GM20000 (cell line): ENCODE results near the gene AQP5.
"Not testable (repeated sequence)": the region's sequence is repeated elsewhere in the genome, so short reads cannot be mapped to it uniquely, and the experiment has no call there.

Experiments
- DNase-seq: peaks from one replicate; pipeline ENCODE4 v3.0.0; 2012; ENCODE audit warnings: low spot score
- TF ChIP-seq, protein P1 (sequence below): IDR thresholded peaks from 2 replicates; pipeline ENCODE4 v1.5.1; 2012; ENCODE audit warnings: mild to moderate bottlenecking, control low read depth; ENCODE audit errors: extremely low read depth, missing control alignments

Gene AQP5

DNA sequence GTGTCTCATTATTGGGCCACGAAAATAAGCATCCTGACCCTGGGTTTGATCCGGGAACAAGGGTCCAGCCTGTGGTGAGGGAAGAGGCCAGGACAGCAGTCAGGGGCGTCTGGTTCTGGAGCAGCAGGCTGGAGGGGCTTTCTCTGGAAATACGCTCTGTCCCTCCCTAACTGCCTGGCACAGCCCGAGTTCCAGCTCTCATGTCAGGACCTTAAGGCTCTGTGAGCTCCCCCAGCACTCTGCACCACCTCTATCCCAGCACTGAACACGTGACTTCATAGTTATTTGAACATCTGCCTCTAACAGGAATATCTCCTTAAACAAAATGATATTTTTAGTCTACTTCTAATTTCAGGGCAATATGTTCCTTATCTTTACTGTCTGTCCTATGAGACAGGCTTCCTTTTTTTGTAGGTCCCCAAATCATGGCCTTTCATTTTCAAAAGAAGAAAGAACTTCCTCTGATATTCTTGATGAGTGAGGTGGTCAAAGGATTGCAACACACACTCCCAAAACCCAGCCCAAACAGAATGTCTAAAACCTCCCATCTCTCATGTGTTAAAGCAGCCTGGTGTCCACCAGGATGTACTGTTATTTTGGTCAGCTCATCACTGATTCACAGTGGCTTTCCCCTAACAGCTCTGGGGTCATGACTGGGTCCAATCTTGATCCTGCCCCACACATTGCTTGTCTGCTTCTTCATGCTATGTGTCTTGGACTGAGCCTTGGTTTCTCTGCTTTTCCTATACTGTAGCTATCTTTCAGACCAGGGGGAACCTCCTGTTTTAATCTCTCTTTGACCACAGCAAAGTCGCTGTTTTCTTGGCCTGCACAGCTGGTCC, 20.8 kb downstream of the AQP5 start:
- no peak for DNase-seq
- TF ChIP-seq, protein P1, sequence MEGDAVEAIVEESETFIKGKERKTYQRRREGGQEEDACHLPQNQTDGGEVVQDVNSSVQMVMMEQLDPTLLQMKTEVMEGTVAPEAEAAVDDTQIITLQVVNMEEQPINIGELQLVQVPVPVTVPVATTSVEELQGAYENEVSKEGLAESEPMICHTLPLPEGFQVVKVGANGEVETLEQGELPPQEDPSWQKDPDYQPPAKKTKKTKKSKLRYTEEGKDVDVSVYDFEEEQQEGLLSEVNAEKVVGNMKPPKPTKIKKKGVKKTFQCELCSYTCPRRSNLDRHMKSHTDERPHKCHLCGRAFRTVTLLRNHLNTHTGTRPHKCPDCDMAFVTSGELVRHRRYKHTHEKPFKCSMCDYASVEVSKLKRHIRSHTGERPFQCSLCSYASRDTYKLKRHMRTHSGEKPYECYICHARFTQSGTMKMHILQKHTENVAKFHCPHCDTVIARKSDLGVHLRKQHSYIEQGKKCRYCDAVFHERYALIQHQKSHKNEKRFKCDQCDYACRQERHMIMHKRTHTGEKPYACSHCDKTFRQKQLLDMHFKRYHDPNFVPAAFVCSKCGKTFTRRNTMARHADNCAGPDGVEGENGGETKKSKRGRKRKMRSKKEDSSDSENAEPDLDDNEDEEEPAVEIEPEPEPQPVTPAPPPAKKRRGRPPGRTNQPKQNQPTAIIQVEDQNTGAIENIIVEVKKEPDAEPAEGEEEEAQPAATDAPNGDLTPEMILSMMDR = no peak

- TF ChIP-seq, protein P1 = no peak
- DNase-seq = no peak
Measured at GRCh38 chr12:49983892-49984291, 22.2 kb downstream of the AQP5 start.

GRCh38 chr12:49984476-49985359, 23.0 kb downstream of the AQP5 start:
- TF ChIP-seq, protein P1 = no peak
- no peak for DNase-seq

- TF ChIP-seq, protein P1 = no peak
- DNase-seq = no peak
Measured at GRCh38 chr12:49985981-49986380, 24.3 kb downstream of the AQP5 start.

- not testable (repeated sequence) for DNase-seq
Measured at GRCh38 chr12:49986476-49986875, 24.8 kb downstream of the AQP5 start.

GRCh38 chr12:49987625-49988303, 26.1 kb downstream of the AQP5 start:
- no peak for DNase-seq
- TF ChIP-seq, protein P1 = no peak

- not testable (repeated sequence) for DNase-seq
Measured at GRCh38 chr12:49989400-49989799, 27.7 kb downstream of the AQP5 start.

- TF ChIP-seq, protein P1 = no peak
- DNase-seq = no peak
Measured at GRCh38 chr12:49990273-49990672, 28.6 kb downstream of the AQP5 start.
